RWPE1 (cell line): ENCODE results near the gene WDFY1.
A peak's percentile ranks its signal among the peaks of the same experiment; 100 is the strongest.

Source experiments
- CTCF ChIA-PET: fragments of 350-600 bp; sonication (Branson Sonifier 250); formaldehyde crosslinking; extraction: SDS; loops from one replicate; lab custom pipeline; 2021; lab: Yijun Ruan, JAX
- POLR2A ChIA-PET: fragments of 400-600 bp; formaldehyde crosslinking; extraction: SDS; loops from one replicate; lab custom pipeline; 2020; ENCODE audit warnings: antibody characterized with exemption; ENCODE audit not compliant: low non-redundant PET; lab: Yijun Ruan, JAX
- DNase-seq: peaks from one replicate; pipeline ENCODE4 v3.0.0; 2012; ENCODE audit warnings: low spot score
- H3K27ac ChIP-seq: fragments of 450-650 bp; 2 replicates; pipeline ENCODE4 v1.5.1; 2017
- CTCF ChIP-seq: fragments of 450-650 bp; conservative IDR thresholded peaks from 2 replicates; pipeline ENCODE4 v1.5.1; 2017; ENCODE audit warnings: low read depth, mild to moderate bottlenecking

WDFY1 gene

GRCh38 chr2:223928113-223929006, 16.8 kb downstream of the WDFY1 start:
- no peak for DNase-seq
- ChIA-PET POLR2A (no interaction called here), CTCF (no interaction called here)
- H3K27ac ChIP-seq, result no peak overlapping the region
- TF ChIP-seq CTCF, result no peak

DNA sequence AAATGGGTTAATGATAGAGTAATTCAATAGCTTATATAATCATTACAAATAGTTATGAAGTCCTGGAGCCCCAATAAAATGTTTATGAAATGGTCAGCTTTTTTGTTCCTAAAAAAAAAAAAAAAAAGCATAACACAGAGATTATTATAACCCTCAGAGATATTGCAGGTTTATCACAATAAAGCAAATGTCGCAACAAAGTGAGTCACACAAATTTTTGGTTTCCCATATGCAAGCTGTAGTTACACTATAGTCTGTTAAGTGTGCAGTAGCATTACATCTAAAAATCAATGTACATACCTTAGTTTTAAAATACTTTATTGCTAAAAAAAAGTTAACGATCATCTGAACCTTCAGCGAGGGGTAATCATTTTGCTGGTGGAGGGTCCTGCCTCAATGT, 20.0 kb downstream of the WDFY1 start:
- H3K27ac ChIP-seq, result no peak overlapping the region
- TF ChIP-seq CTCF, result no peak
- ChIA-PET CTCF (interaction anchor here (0.6 kb wide), 1 partner anchor 43 kb away, joined by 4 read pairs; no protein-coding TSS in a partner anchor), POLR2A (no interaction called here)
- no peak for DNase-seq

DNA sequence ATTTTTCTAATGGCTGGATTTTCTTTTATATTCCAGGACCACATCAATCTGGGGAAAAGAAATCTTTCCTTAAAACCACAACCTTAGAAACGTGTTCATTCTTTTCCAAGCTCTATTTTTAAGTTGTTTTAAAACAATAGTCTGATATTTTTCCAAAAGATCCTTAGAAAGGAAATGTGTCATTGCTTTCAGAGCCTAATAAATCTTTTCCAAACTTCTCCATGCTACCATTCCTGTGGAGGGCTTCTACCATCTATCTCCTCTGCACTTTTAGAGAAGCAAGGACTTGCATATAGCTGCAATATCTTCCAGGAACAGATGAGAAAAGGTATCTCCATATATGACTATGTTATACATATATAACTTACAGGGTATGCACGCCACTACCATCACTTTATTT, 21.2 kb downstream of the WDFY1 start:
- ChIA-PET POLR2A (no interaction called here), CTCF (no interaction called here)
- no peak for TF ChIP-seq CTCF
- DNase-seq, result no peak
- 0 out of 2 replicates have a peak overlapping the region, but pooled peaks have one; percentile 21 for H3K27ac ChIP-seq

GRCh38 chr2:223922308-223922707, 22.8 kb downstream of the WDFY1 start:
- no peak for DNase-seq
- CTCF ChIA-PET, result interaction anchor here (0.6 kb wide), 1 partner anchor 8 kb away, joined by 4 read pairs; no protein-coding TSS in a partner anchor
- TF ChIP-seq CTCF, result no peak
- no peak overlapping the region for H3K27ac ChIP-seq
- POLR2A ChIA-PET, result no interaction called here

- no peak overlapping the region for H3K27ac ChIP-seq
- POLR2A ChIA-PET, result no interaction called here
- no peak for DNase-seq
- CTCF ChIA-PET, result no interaction called here
- no peak for TF ChIP-seq CTCF
Measured at GRCh38 chr2:223921204-223921603, 23.9 kb downstream of the WDFY1 start.

DNA sequence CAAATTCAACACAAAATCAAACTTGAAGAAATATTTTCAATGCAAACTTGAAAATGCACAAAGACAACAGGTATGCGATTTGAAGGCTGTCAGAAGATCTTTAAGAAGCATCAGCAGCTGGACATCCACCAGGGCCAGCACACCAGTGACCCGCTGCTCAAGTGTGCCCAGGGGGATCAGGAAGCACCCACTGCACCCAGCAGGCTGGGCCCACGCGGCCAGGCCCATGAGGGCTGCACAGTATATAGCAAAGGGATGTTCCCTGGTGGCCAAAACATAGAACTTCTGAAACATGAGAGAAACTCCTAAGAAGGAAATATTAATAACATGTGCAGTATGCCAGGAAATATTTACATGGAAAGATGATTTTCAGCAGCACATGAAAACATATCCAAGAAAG, 25.0 kb downstream of the WDFY1 start:
- H3K27ac ChIP-seq, result no peak overlapping the region
- POLR2A ChIA-PET, result no interaction called here
- TF ChIP-seq CTCF, result no peak
- CTCF ChIA-PET, result no interaction called here
- no peak for DNase-seq
